ENCODE data around the gene MCC. TPM values are rescaled to one million over a fixed set of nuclear protein-coding genes. Genes with fewer than 3 reads are reported as not detected.

The MCC gene
- total RNA-seq, 1 experiment from 2014 or later: 0.60 TPM

DNA sequence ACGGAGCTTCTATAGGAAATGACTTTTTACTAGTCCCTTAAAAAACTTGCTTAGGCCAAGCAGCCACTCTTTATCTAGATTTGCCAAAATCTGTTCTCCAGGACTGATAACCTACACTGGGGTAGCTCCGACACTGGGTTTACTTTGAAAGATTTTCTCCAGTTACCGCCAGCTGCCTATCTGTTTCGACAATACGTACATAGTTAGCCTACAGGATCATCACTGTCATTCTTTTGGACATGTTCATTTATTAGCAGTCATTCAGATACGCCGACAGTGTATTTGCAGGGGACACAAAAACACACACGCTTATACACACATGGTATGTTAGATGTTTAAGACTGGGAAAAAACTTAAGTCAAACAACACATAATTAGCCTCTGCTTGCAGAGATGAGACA lies 286.0 kb downstream of the MCC start:
- Histone ChIP-seq H3K27ac (ENCODE audit: low read depth, low read length, poor library complexity, severe bottlenecking) (no peak overlapping the region), H3K36me3 (ENCODE audit: insufficient read depth, low read length, poor library complexity, severe bottlenecking) (no peaks in the 10 kb centered on the region), H3K4me3 (ENCODE audit: low read depth, low read length, poor library complexity, severe bottlenecking) (no peak overlapping the region), H3K4me1 (ENCODE audit: insufficient read depth, low read length, poor library complexity, severe bottlenecking) (no peaks in the 10 kb centered on the region), H3K9me3 (ENCODE audit: low read depth, low read length, poor library complexity, severe bottlenecking) (no peaks in the 10 kb centered on the region), H3K27me3 (replicated peaks; ENCODE audit: insufficient read depth, low read depth, low read length, poor library complexity) (no peaks in the 10 kb centered on the region)
- no TSS peak for BruUV-seq (replicated peaks)
- TF ChIP-seq EZH2 (IDR thresholded peaks at IDR 0.05; ENCODE audit: borderline replicate concordance, low read depth, low read length, poor library complexity, severe bottlenecking): no peak
- TF ChIP-seq, protein P1, sequence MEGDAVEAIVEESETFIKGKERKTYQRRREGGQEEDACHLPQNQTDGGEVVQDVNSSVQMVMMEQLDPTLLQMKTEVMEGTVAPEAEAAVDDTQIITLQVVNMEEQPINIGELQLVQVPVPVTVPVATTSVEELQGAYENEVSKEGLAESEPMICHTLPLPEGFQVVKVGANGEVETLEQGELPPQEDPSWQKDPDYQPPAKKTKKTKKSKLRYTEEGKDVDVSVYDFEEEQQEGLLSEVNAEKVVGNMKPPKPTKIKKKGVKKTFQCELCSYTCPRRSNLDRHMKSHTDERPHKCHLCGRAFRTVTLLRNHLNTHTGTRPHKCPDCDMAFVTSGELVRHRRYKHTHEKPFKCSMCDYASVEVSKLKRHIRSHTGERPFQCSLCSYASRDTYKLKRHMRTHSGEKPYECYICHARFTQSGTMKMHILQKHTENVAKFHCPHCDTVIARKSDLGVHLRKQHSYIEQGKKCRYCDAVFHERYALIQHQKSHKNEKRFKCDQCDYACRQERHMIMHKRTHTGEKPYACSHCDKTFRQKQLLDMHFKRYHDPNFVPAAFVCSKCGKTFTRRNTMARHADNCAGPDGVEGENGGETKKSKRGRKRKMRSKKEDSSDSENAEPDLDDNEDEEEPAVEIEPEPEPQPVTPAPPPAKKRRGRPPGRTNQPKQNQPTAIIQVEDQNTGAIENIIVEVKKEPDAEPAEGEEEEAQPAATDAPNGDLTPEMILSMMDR (conservative IDR thresholded peaks at IDR 0.05; ENCODE audit: low read depth, low read length): no peak
- CTCF ChIA-PET: no interaction called here
- intact Hi-C loops (cut with micrococcal nuclease; ENCODE audit: unreplicated experiment): no loop called here
- DNase-seq (ENCODE audit: low spot score): no peak
- POLR2A ChIA-PET (ENCODE audit: low non-redundant PET): interaction anchor here (0.6 kb wide), 1 partner anchor 55 kb away, joined by 6 read pairs; no protein-coding TSS in a partner anchor

DNA sequence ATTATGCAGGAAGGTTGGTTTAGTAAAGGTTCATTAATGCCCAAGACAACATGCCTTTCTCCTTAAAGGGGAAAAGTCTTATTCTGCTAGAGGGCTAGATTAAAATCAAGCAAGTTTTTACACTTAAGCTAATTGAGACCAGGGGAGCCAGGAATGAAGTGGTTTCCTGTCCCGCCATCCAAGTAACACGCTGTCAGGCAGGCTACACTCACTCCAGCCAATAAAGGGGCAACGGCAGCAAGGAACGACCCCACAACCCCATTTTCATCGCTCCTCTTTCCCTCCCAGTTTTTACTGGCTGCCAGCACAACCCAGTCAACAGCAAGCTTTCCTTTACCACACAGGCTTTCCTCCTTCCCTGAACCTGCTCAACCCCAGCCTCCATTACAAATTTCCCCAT lies 286.5 kb downstream of the MCC start:
- DNase-seq (ENCODE audit: low spot score): peak; percentile 3
- BruUV-seq (replicated peaks): no TSS peak
- H3K4me3 ChIP-seq (ENCODE audit: low read depth, low read length, poor library complexity, severe bottlenecking): no peak overlapping the region
- POLR2A ChIA-PET (ENCODE audit: low non-redundant PET): no interaction called here
- H3K36me3 ChIP-seq (ENCODE audit: insufficient read depth, low read length, poor library complexity, severe bottlenecking): no peaks in the 10 kb centered on the region
- no peak overlapping the region for H3K27ac ChIP-seq (ENCODE audit: low read depth, low read length, poor library complexity, severe bottlenecking)
- H3K9me3 ChIP-seq (ENCODE audit: low read depth, low read length, poor library complexity, severe bottlenecking): no peaks in the 10 kb centered on the region
- TF ChIP-seq, protein P1 (conservative IDR thresholded peaks at IDR 0.05; ENCODE audit: low read depth, low read length): no peak
- no peak for TF ChIP-seq EZH2 (IDR thresholded peaks at IDR 0.05; ENCODE audit: borderline replicate concordance, low read depth, low read length, poor library complexity, severe bottlenecking)
- no peaks in the 10 kb centered on the region for H3K27me3 ChIP-seq (replicated peaks; ENCODE audit: insufficient read depth, low read depth, low read length, poor library complexity)
- no peaks in the 10 kb centered on the region for H3K4me1 ChIP-seq (ENCODE audit: insufficient read depth, low read length, poor library complexity, severe bottlenecking)
- intact Hi-C loops (cut with micrococcal nuclease; ENCODE audit: unreplicated experiment): no loop called here
- CTCF ChIA-PET: no interaction called here

DNA sequence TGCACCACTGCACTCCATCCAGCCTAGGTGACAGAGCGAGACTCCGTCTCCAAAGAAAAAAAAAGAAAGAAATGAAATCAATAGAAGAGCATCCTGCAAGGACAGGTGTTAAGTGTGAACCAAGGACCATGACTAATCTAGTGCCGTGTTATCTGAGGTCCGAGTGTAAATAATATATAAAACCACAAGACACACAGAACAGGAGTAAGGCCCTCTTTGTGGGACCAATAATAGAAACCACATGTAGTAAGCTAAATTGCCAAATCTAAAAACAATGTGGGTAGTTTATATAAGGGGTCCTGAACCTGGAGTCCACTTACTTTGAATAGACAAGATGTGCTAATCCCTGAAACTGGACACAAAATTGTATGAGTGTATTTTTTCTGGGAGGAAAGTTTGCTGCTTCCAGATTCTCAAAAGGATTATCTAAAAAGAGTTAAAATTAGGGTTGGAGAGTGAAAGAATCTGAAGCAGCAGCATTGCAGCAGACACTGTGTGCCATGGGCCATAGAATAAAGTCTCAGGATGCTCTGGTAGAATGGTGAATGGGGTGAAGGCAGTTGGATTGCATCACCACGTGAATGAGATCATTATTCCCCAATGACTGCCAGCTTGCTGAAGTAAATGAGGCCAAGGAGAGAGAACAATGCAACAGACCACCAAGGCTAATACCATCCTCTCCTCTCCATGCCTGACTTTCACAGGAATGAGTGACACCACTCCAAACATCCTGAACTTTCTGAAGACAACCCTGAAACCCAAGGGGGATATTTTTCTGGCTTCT lies 288.9 kb downstream of the MCC start:
- POLR2A ChIA-PET (ENCODE audit: low non-redundant PET): no interaction called here
- Histone ChIP-seq H3K4me3 (ENCODE audit: low read depth, low read length, poor library complexity, severe bottlenecking) (no peak overlapping the region), H3K27me3 (replicated peaks; ENCODE audit: insufficient read depth, low read depth, low read length, poor library complexity) (no peaks in the 10 kb centered on the region), H3K9me3 (ENCODE audit: low read depth, low read length, poor library complexity, severe bottlenecking) (no peaks in the 10 kb centered on the region), H3K27ac (ENCODE audit: low read depth, low read length, poor library complexity, severe bottlenecking) (no peak overlapping the region), H3K4me1 (ENCODE audit: insufficient read depth, low read length, poor library complexity, severe bottlenecking) (no peaks in the 10 kb centered on the region), H3K36me3 (ENCODE audit: insufficient read depth, low read length, poor library complexity, severe bottlenecking) (no peaks in the 10 kb centered on the region)
- intact Hi-C loops (cut with micrococcal nuclease; ENCODE audit: unreplicated experiment): no loop called here
- BruUV-seq (replicated peaks): no TSS peak
- peak; percentile 5 for DNase-seq (ENCODE audit: low spot score)
- TF ChIP-seq EZH2 (IDR thresholded peaks at IDR 0.05; ENCODE audit: borderline replicate concordance, low read depth, low read length, poor library complexity, severe bottlenecking): no peak
- TF ChIP-seq, protein P1 (conservative IDR thresholded peaks at IDR 0.05; ENCODE audit: low read depth, low read length): no peak
- CTCF ChIA-PET: no interaction called here

Measured in A673 (cell line).